Naive B cell (primary cell): Measurements from ENCODE around the gene GMNC. TPM values are rescaled to one million over a fixed set of nuclear protein-coding genes. Genes with fewer than 3 reads are reported as not detected.

Source experiments
- ATAC-seq, 2 donors: fragments of 150-1000 bp; cut with Tn5 transposase; 2 replicates each; pipeline ENCODE4 v1.10.0; 2021; ENCODE audit warnings: low read depth in 2 of 2, mild to moderate bottlenecking in 2 of 2, moderate library complexity in 2 of 2
- DNase-seq: peaks from one replicate; pipeline ENCODE4 v3.0.0; 2022
- H3K27ac Mint-ChIP-seq, 6 donors: one replicate each; pipeline ENCODE4 v1.8.0; 2020 to 2022; ENCODE audit warnings: mild to moderate bottlenecking in 6 of 6, mixed read lengths in 6 of 6, moderate library complexity in 5 of 6, inconsistent platforms in 2 of 6
- H3K27me3 Mint-ChIP-seq, 3 donors: one replicate each; pipeline ENCODE4 v1.8.0; 2021 to 2022; ENCODE audit warnings: mixed read lengths in 3 of 3, mild to moderate bottlenecking in 1 of 3
- H3K36me3 Mint-ChIP-seq, 2 donors: one replicate each; pipeline ENCODE4 v1.8.0; 2020 to 2022; ENCODE audit warnings: mixed read lengths in 2 of 2, inconsistent platforms in 1 of 2, mild to moderate bottlenecking in 1 of 2
- H3K4me1 Mint-ChIP-seq, 3 donors: one replicate each; pipeline ENCODE4 v1.8.0; 2020 to 2022; ENCODE audit warnings: mixed read lengths in 3 of 3, inconsistent platforms in 1 of 3, mild to moderate bottlenecking in 1 of 3, moderate library complexity in 1 of 3
- H3K4me3 Mint-ChIP-seq, 8 donors: one replicate each; pipeline ENCODE4 v1.8.0; 2020 to 2022; ENCODE audit warnings: mild to moderate bottlenecking in 8 of 8, mixed read lengths in 8 of 8, moderate library complexity in 8 of 8, inconsistent platforms in 2 of 8
- H3K9me3 Mint-ChIP-seq, 7 donors: one replicate each; pipeline ENCODE4 v1.8.0; 2020 to 2022; ENCODE audit warnings: mixed read lengths in 7 of 7, mild to moderate bottlenecking in 5 of 7, inconsistent platforms in 2 of 7, moderate library complexity in 1 of 7
- polyA plus RNA-seq, 6 donors: library from polyadenylated mRNA; unstranded; fragments of 300-500 nt; fragmentation: Illumina TruSeq; gene quantifications; one replicate each; pipeline ENCODE4 v1.2.3, GENCODE V29; 2021; ENCODE audit warnings: low read depth in 6 of 6

Gene GMNC
- polyA plus RNA-seq, 6 donors from 2014 or later: not detected

GRCh38 chr3:190830031-190830430 lies 32.5 kb downstream of the GMNC start:
- Mint-ChIP-seq H3K9me3 (peaks cover 0 to 3% (median 2%) of the 10 kb centered on the region in 7 donors), H3K36me3 (no peaks in the 10 kb centered on the region), H3K4me1 (peaks cover 0 to 1% (median 0%) of the 10 kb centered on the region in 3 donors), H3K4me3 (no peak overlapping the region), H3K27ac (no peak overlapping the region), H3K27me3 (peaks cover 0 to 5% (median 0%) of the 10 kb centered on the region in 3 donors)
- ATAC-seq: no peak
- DNase-seq: no peak

GRCh38 chr3:190826018-190826417 lies 36.5 kb downstream of the GMNC start:
- H3K36me3 Mint-ChIP-seq: no peaks in the 10 kb centered on the region
- peaks cover 0 to 4% (median 0%) of the 10 kb centered on the region in 3 donors for H3K27me3 Mint-ChIP-seq
- no peak overlapping the region for H3K27ac Mint-ChIP-seq

GRCh38 chr3:190825386-190826016 lies 37.0 kb downstream of the GMNC start:
- DNase-seq: no peak
- Mint-ChIP-seq H3K36me3 (no peaks in the 10 kb centered on the region), H3K27me3 (no peaks in the 10 kb centered on the region), H3K4me1 (peaks cover 0 to 1% (median 0%) of the 10 kb centered on the region in 3 donors), H3K9me3 (peaks cover 0 to 9% (median 2%) of the 10 kb centered on the region in 7 donors), H3K27ac (no peak overlapping the region), H3K4me3 (no peak overlapping the region)
- no peak for ATAC-seq

More at GRCh38 chr3:190826018-190826417, 36.5 kb downstream of the GMNC start:
- ATAC-seq (no peak), DNase-seq (no peak)
- peaks cover 0 to 9% (median 3%) of the 10 kb centered on the region in 7 donors for H3K9me3 Mint-ChIP-seq
- H3K4me1 Mint-ChIP-seq: peaks cover 0 to 1% (median 0%) of the 10 kb centered on the region in 3 donors
- H3K4me3 Mint-ChIP-seq: no peak overlapping the region

- ATAC-seq (no peak), DNase-seq (no peak)
- no peak overlapping the region for H3K4me3 Mint-ChIP-seq
- no peak overlapping the region for H3K27ac Mint-ChIP-seq
- H3K9me3 Mint-ChIP-seq: peaks cover 0 to 5% (median 2%) of the 10 kb centered on the region in 7 donors
- H3K36me3 Mint-ChIP-seq: no peaks in the 10 kb centered on the region
- H3K27me3 Mint-ChIP-seq: peaks cover 0 to 14% (median 3%) of the 10 kb centered on the region in 3 donors
- H3K4me1 Mint-ChIP-seq: no peaks in the 10 kb centered on the region
These were observed 50.6 kb downstream of the GMNC start for GRCh38 chr3:190811775-190812480.

- DNase-seq (no peak), ATAC-seq (no peak)
- H3K27me3 Mint-ChIP-seq: peaks cover 0 to 14% (median 3%) of the 10 kb centered on the region in 3 donors
- no peaks in the 10 kb centered on the region for H3K4me1 Mint-ChIP-seq
- H3K9me3 Mint-ChIP-seq: no peaks in the 10 kb centered on the region
- H3K4me3 Mint-ChIP-seq: no peak overlapping the region
- no peaks in the 10 kb centered on the region for H3K36me3 Mint-ChIP-seq
- H3K27ac Mint-ChIP-seq: no peak overlapping the region
These were observed 51.5 kb downstream of the GMNC start for GRCh38 chr3:190810957-190811356.

GRCh38 chr3:190809351-190809750 lies 53.1 kb downstream of the GMNC start:
- peaks cover 0 to 14% (median 3%) of the 10 kb centered on the region in 3 donors for H3K27me3 Mint-ChIP-seq
- no peaks in the 10 kb centered on the region for H3K4me1 Mint-ChIP-seq
- no peaks in the 10 kb centered on the region for H3K36me3 Mint-ChIP-seq
- no peaks in the 10 kb centered on the region for H3K9me3 Mint-ChIP-seq
- H3K4me3 Mint-ChIP-seq: no peak overlapping the region
- ATAC-seq (no peak), DNase-seq (no peak)
- no peak overlapping the region for H3K27ac Mint-ChIP-seq

GRCh38 chr3:190807719-190808375 lies 54.6 kb downstream of the GMNC start:
- Mint-ChIP-seq H3K4me3 (no peak overlapping the region), H3K36me3 (no peaks in the 10 kb centered on the region), H3K27ac (no peak overlapping the region), H3K27me3 (peaks cover 0 to 14% (median 3%) of the 10 kb centered on the region in 3 donors), H3K9me3 (no peaks in the 10 kb centered on the region), H3K4me1 (no peaks in the 10 kb centered on the region)
- no peak for DNase-seq
- ATAC-seq: no peak
